ENCODE measurements around the gene SETD2.
"Not testable (repeated sequence)": the region's sequence is repeated elsewhere in the genome, so short reads cannot be mapped to it uniquely, and the experiment has no call there.

Gene SETD2

GRCh38 chr3:47145272-47145671, 18.6 kb downstream of the SETD2 start:
- no peak for DNase-seq

- no peak for DNase-seq
These were observed 20.8 kb downstream of the SETD2 start for GRCh38 chr3:47143068-47143467.

GRCh38 chr3:47142536-47142935, 21.4 kb downstream of the SETD2 start:
- not testable (repeated sequence) for DNase-seq

- not testable (repeated sequence) for DNase-seq
These were observed 22.9 kb downstream of the SETD2 start for GRCh38 chr3:47140973-47141461.

- DNase-seq = not testable (repeated sequence)
These were observed 23.4 kb downstream of the SETD2 start for GRCh38 chr3:47140553-47140952.

GRCh38 chr3:47134311-47134710, 29.6 kb downstream of the SETD2 start:
- DNase-seq = no peak

GRCh38 chr3:47133641-47134040, 30.3 kb downstream of the SETD2 start:
- no peak for DNase-seq

- no peak for DNase-seq
These were observed 33.4 kb downstream of the SETD2 start for GRCh38 chr3:47130557-47130956.

GRCh38 chr3:47128137-47128536, 35.8 kb downstream of the SETD2 start:
- no peak for DNase-seq

- no peak for DNase-seq
These were observed 40.1 kb downstream of the SETD2 start for GRCh38 chr3:47123857-47124256.

- DNase-seq = no peak
These were observed 42.5 kb downstream of the SETD2 start for GRCh38 chr3:47121409-47121808.

- no peak for DNase-seq
These were observed 43.8 kb downstream of the SETD2 start for GRCh38 chr3:47120138-47120537.

GRCh38 chr3:47119387-47119786, 44.5 kb downstream of the SETD2 start:
- DNase-seq = not testable (repeated sequence)

GRCh38 chr3:47117807-47118364, 46.0 kb downstream of the SETD2 start:
- DNase-seq = no peak

- not testable (repeated sequence) for DNase-seq
These were observed 48.4 kb downstream of the SETD2 start for GRCh38 chr3:47115524-47115923.

GRCh38 chr3:47113669-47114365, 50.1 kb downstream of the SETD2 start:
- no peak for DNase-seq

- DNase-seq = no peak
These were observed 50.9 kb downstream of the SETD2 start for GRCh38 chr3:47112997-47113396.

GRCh38 chr3:47109393-47109792, 54.5 kb downstream of the SETD2 start:
- no peak for DNase-seq

GRCh38 chr3:47108546-47108945, 55.4 kb downstream of the SETD2 start:
- DNase-seq = no peak

- no peak for DNase-seq
These were observed 59.7 kb downstream of the SETD2 start for GRCh38 chr3:47104259-47104658.

GRCh38 chr3:47103619-47104018, 60.3 kb downstream of the SETD2 start:
- DNase-seq = no peak

GRCh38 chr3:47102081-47102600, 61.8 kb downstream of the SETD2 start:
- no peak for DNase-seq

GRCh38 chr3:47098910-47099309, 65.0 kb downstream of the SETD2 start:
- DNase-seq = no peak

- DNase-seq = no peak
These were observed 66.0 kb downstream of the SETD2 start for GRCh38 chr3:47097864-47098263.

Measured in activated gamma-delta T cell (primary cell).